NB4 (cell line): Measurements from ENCODE around the gene TSHZ2.

ENCODE experiments used
- DNase-seq: peaks from one replicate; pipeline ENCODE4 v3.0.0; 2010; ENCODE audit warnings: low read depth
- H3K4me3 ChIP-seq: one replicate; pipeline ENCODE4 v1.5.1; 2011; ENCODE audit warnings: mild to moderate bottlenecking, low read depth, low read length, moderate library complexity
- MYC ChIP-seq: IDR thresholded peaks from 2 replicates; pipeline ENCODE4 v1.6.1; 2011; ENCODE audit warnings: low read depth, low read length
- POLR2A ChIP-seq: IDR thresholded peaks from 2 replicates; pipeline ENCODE4 v1.6.1; 2011; ENCODE audit warnings: mild to moderate bottlenecking; ENCODE audit not compliant: insufficient read length; ENCODE audit errors: extremely low read depth
- TF ChIP-seq, protein P1 (sequence below): IDR thresholded peaks from one replicate; pipeline ENCODE4 v1.5.1; 2012; ENCODE audit warnings: low read depth, low read length
- TF ChIP-seq, protein P2 (sequence below): IDR thresholded peaks from 2 replicates; pipeline ENCODE4 v1.6.1; 2011; ENCODE audit warnings: low read depth, low read length

TSHZ2 gene

DNA sequence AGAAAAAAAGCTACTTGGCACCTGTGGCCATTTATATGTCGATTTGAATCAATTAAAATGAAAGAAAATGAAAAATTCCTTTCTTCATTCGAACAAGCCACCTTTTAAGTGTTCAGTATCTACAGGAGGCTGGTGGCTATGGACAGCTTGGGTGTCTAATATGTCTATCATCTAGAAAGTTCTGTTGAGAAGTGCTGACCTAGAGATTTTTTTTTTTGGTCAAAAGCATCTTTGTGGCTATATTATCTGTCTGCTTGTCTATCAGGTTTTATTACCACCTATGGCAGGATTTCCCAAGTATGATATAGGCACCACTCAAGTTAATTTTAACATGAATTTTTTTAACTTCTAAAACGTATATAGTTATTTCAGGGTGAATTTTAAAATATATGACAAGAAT lies 250.8 kb downstream of the TSHZ2 start:
- H3K4me3 ChIP-seq, result no peak overlapping the region
- TF ChIP-seq MYC (no peak), POLR2A (no peak)
- TF ChIP-seq, protein P1, sequence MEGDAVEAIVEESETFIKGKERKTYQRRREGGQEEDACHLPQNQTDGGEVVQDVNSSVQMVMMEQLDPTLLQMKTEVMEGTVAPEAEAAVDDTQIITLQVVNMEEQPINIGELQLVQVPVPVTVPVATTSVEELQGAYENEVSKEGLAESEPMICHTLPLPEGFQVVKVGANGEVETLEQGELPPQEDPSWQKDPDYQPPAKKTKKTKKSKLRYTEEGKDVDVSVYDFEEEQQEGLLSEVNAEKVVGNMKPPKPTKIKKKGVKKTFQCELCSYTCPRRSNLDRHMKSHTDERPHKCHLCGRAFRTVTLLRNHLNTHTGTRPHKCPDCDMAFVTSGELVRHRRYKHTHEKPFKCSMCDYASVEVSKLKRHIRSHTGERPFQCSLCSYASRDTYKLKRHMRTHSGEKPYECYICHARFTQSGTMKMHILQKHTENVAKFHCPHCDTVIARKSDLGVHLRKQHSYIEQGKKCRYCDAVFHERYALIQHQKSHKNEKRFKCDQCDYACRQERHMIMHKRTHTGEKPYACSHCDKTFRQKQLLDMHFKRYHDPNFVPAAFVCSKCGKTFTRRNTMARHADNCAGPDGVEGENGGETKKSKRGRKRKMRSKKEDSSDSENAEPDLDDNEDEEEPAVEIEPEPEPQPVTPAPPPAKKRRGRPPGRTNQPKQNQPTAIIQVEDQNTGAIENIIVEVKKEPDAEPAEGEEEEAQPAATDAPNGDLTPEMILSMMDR, result no peak
- TF ChIP-seq, protein P2, sequence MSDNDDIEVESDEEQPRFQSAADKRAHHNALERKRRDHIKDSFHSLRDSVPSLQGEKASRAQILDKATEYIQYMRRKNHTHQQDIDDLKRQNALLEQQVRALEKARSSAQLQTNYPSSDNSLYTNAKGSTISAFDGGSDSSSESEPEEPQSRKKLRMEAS, result no peak
- no peak for DNase-seq

DNA sequence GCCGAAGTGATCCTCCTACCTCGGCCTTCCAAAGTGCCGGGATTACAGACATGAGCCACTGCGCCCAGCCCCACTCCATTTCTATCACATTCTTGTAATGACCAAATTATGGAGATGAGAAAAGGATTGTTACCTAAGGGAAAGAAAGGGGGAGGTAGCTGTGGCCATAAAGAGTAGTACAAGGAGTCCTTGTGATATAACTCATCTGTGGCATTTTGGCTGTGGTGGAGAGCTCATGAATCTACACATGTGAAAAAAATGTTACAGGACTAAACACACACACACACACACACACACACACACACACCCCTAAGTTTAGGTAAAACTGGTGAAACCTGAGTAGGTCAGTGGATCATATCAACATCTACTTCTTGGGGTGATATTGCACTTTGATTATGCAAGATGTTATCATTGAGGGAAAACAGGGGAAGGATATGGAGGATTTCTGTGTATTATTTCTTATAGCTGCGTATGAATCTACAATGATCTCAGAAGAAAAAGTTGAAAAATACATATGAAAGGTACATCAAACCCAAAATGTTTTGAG lies 251.5 kb downstream of the TSHZ2 start:
- DNase-seq, result no peak
- H3K4me3 ChIP-seq, result no peak overlapping the region
- TF ChIP-seq, protein P2, result no peak
- TF ChIP-seq MYC (no peak), POLR2A (no peak)
- TF ChIP-seq, protein P1, result no peak

DNA sequence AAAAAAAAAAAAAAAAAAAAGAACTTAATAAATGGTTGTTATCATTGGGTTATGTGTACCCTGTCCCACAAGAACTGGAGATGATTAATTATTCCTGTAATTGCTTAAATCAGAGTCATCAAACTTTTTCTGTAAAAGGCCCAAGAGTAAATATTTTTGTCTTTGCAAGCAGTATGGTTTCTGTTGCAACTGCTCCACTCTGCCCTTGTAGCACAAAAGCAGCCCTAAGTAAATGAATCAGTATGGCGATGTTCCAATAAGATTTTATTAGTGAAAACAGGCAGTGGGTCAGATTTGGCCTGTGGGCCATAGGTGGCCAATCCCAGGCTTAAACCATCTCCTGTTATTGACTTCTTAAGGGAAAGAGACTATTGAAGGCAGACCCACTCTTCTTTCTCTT lies 252.7 kb downstream of the TSHZ2 start:
- no peak overlapping the region for H3K4me3 ChIP-seq
- DNase-seq, result no peak
- TF ChIP-seq, protein P1, result no peak
- TF ChIP-seq POLR2A (no peak), MYC (no peak)

DNA sequence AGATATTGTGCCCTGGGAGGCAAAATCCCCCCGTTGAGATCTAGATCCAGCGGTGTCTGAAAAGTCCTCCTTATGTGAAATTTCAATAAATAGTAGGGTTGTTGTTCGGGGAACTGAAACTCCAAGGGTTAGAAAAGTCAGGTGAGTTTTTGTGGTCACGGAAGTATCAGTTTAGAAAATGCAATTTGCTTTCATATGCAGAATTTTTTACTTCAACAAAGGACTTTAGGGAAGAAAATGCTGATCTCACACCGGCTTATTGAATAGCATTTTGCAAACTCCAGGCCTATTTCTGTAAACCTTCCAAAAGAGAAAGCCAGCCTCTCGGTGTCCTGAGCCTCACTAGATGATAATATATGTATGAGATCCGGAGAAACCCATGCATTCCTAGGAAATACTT lies 254.7 kb downstream of the TSHZ2 start:
- H3K4me3 ChIP-seq, result no peak overlapping the region
- DNase-seq, result no peak
- TF ChIP-seq, protein P2, result no peak
- TF ChIP-seq MYC (no peak), POLR2A (no peak)
- TF ChIP-seq, protein P1, result no peak

DNA sequence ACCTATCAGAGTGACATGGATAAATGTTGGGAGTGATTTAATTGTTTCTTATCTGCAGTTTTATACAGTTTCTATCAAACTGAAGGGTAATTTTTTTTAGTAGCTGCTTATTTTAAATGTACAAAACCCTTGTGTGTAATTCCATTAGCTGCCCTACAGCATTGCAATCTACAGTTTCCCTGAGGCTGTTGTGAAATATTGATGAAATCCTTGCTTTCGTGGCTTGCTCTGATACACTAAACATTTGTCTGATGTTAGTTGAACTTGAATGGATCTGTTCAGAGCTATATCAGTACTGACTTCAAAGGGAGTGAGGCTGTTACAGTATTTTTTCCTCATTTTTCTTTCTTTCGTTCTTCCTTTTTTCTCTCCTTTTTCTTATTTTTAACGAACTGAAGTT lies 255.4 kb downstream of the TSHZ2 start:
- H3K4me3 ChIP-seq, result no peak overlapping the region
- DNase-seq, result no peak
- TF ChIP-seq MYC (no peak), POLR2A (no peak)
- TF ChIP-seq, protein P2, result no peak
- TF ChIP-seq, protein P1, result no peak

DNA sequence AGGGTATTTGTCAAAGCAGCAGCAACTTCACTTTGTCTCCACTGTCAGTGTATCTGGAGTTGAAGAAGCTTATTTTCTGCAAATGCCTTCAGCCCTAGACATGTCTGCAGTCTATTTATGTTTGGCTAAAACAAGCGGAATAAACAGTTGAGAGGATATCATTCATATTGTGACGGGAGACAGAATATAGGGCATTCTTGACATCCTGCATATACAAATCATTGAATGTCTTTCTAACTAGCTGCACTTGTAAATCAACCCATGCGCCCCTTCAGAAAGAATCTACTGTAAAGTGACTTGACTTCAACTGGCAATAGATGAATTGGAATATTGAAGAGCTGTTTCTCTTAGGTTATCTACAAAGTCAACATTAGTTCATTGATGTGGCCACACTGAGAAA lies 258.9 kb downstream of the TSHZ2 start:
- no peak for DNase-seq

More for the DNA sequence above, 258.9 kb downstream of the TSHZ2 start:
- TF ChIP-seq, protein P2, result no peak
- TF ChIP-seq POLR2A (no peak), MYC (no peak)
- TF ChIP-seq, protein P1, result no peak
- no peak overlapping the region for H3K4me3 ChIP-seq
